ENCODE results near the gene NOP53.
A peak's percentile ranks its signal among the peaks of the same experiment; 100 is the strongest.

Gene NOP53

DNA sequence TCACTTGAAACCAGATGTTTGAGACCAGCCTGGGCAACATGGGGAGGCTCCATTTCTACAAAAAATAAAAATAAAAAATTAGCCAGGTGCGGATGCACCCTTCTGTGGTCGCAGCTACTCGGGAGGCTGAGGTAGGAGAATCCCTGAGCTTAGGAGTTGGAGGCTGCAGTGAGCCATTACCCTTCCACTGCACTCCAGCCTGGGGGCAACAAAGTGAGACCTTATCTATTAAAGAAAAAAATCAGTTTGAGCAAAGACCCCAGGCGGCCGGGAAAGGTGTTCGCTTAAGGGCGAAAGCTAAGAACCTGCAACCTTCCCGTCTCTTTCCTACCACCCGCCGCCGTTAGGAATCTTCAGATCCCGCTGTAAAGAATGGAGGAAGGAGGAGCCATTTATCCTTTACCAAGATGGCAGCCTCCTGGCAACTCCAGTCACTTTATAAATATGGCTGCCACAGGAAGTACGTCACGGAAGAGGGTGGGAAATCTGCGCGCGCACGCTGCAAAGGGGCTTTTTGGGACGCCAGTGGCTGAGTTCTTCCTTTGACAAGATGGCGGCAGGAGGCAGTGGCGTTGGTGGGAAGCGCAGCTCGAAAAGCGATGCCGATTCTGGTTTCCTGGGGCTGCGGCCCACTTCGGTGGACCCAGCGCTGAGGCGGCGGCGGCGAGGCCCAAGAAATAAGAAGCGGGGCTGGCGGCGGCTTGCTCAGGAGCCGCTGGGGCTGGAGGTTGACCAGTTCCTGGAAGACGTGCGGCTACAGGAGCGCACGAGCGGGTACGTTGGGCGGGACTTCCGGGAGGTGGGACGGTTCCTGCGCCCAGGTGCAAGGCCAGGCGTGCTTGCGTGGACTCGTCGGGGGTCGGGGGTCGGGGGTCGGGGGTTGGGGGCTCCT, at the start of gene NOP53:
TSS of gene NOP53 (plus strand) at position 537 of the 892 bp plus-strand sequence. CDS start at position 551, 14 bp downstream.
- peak; percentile 97 for DNase-seq (ENCODE audit: low read depth)
- peak within 1 kb of the TSS; percentile 75 for H3K4me3 ChIP-seq (ENCODE audit: low read length)
- TF ChIP-seq, protein P1, sequence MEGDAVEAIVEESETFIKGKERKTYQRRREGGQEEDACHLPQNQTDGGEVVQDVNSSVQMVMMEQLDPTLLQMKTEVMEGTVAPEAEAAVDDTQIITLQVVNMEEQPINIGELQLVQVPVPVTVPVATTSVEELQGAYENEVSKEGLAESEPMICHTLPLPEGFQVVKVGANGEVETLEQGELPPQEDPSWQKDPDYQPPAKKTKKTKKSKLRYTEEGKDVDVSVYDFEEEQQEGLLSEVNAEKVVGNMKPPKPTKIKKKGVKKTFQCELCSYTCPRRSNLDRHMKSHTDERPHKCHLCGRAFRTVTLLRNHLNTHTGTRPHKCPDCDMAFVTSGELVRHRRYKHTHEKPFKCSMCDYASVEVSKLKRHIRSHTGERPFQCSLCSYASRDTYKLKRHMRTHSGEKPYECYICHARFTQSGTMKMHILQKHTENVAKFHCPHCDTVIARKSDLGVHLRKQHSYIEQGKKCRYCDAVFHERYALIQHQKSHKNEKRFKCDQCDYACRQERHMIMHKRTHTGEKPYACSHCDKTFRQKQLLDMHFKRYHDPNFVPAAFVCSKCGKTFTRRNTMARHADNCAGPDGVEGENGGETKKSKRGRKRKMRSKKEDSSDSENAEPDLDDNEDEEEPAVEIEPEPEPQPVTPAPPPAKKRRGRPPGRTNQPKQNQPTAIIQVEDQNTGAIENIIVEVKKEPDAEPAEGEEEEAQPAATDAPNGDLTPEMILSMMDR (conservative IDR thresholded peaks at IDR 0.05; ENCODE audit: low read length): no peak

GRCh38 chr19:47696635-47697034, 48.7 kb upstream of the NOP53 start:
- no peak overlapping the region for H3K4me3 ChIP-seq (ENCODE audit: low read length)
- TF ChIP-seq, protein P1 (conservative IDR thresholded peaks at IDR 0.05; ENCODE audit: low read length): no peak
- no peak for DNase-seq (ENCODE audit: low read depth)

DNA sequence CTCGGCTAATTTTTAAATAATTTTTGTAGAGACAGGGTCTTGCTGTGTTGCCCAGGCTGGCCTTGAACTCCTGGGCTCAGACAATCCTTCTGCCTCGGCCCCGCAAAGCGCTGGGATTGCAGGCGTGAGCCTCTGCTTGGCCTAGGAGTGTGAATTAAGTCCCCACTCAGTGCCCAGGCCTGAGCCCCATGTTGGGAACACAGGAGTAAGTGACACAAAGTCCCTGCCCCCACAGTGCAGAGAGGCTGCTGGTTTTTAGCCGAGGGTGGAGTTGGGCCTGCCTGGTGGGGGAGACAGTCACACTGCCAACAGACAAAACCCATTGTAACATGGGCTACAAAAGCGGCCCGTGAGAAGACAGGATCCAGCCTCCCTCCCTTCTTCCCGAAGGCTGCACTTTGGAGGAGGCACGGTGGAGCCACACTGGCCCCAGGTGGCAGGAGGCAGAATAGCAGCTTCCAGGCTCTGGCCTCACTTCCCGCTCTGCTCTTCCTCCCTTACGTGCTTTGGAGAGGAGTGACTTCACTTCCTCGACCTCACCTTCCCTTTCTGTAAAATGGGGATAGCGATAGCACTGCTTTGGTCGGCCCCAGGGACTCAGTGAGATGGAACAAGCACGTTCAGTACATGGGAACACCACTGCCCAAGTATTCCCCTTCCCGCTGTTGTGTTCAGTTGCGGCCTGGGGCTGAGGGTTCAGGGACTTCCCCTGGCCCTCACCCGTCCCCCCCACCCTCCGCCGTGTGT, 47.3 kb upstream of the NOP53 start:
- no peak overlapping the region for H3K4me3 ChIP-seq (ENCODE audit: low read length)
- DNase-seq (ENCODE audit: low read depth): peak; percentile 81

DNA sequence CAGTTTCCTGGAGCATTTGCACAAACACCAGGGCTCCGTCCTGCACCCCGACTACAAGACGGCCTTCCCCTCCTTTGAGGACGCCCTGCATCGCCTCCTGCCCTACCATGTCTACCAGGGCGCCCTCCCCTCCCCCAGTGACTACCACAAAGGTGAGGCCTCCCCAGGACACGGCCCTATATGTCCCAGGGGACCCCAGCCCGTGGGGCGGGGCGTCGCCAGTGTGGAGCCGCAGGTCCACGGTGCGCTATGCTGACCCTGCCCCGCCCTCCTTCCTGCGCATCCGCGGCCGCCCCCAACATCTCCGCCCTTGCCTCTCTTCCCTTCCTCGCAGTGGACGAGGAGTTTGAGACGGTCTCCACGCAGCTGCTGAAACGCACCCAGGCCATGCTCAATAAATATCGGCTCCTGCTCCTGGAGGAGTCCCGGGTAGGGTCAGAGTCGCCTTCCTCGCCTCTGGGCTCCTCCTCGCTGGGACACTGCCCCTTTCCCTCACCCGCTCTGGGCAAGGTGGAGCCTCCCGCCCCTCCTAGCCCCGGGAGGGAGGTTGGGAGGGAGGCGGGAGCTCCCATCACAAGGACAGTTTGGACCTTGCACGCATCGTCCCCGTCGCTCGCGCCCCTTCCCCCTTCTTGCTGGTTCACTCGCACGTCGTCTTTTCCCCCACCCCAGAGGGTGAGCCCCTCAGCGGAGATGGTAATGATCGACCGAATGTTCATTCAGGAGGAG, 46.6 kb upstream of the NOP53 start:
- TF ChIP-seq, protein P1 (conservative IDR thresholded peaks at IDR 0.05; ENCODE audit: low read length): no peak
- H3K4me3 ChIP-seq (ENCODE audit: low read length): no peak overlapping the region
- DNase-seq (ENCODE audit: low read depth): no peak

More for the DNA sequence above, 47.3 kb upstream of the NOP53 start:
- TF ChIP-seq, protein P1 (conservative IDR thresholded peaks at IDR 0.05; ENCODE audit: low read length): peak; percentile 100

GRCh38 chr19:47699360-47699917, 45.9 kb upstream of the NOP53 start:
- H3K4me3 ChIP-seq (ENCODE audit: low read length): no peak overlapping the region
- no peak for DNase-seq (ENCODE audit: low read depth)
- TF ChIP-seq, protein P1 (conservative IDR thresholded peaks at IDR 0.05; ENCODE audit: low read length): peak; percentile 65

DNA sequence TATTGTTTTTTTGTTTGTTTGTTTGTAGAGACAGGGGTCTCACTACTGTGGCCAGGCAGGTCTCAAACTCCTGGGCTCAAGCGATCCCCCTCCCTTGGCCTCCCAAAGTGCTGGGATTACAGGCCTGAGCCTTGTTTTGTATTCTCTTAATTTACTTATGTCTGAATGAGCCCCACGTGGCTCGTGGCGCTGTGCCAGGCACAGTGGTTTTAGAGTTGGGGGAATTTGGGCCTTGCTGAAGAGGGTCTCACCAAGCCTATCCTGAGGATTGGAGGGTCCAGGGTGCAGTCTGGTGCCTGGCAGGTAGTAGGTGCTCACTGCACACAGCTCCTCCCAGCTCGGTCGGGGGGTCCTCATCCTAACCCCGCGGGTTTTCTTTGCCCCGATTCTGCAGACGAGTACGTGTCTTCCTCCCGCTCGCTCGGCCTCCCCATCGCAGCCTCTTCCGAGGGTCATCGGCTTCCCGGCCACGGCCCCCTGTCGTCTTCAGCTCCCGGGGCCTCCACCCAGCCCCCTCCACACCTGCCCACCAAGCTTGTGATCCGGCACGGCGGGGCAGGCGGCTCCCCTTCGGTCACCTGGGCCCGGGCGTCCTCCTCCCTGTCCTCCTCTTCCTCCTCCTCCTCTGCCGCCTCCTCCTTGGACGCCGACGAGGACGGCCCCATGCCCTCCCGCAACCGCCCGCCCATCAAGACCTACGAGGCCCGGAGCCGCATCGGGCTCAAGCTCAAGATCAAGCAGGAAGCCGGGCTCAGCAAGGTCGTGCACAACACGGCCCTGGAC, 44.2 kb upstream of the NOP53 start:
- TF ChIP-seq, protein P1 (conservative IDR thresholded peaks at IDR 0.05; ENCODE audit: low read length): no peak
- DNase-seq (ENCODE audit: low read depth): no peak
- no peak overlapping the region for H3K4me3 ChIP-seq (ENCODE audit: low read length)
